Lung (tissue), 4 donors: Measurements from ENCODE around the gene DDX39A. TPM values are rescaled to one million over a fixed set of nuclear protein-coding genes. Genes with fewer than 3 reads are reported as not detected.

Source experiments
- polyA plus RNA-seq, 2 donors: library from polyadenylated mRNA; stranded (reverse); fragments of 200-250 nt; gene quantifications; one replicate each; pipeline ENCODE4 v1.2.1, GENCODE V29; 2013
- total RNA-seq, 2 donors: library from RNA; depleted of rRNA in 1 of 2; stranded (reverse); fragments of >200 nt in 1 of 2; gene quantifications; one replicate each; pipeline ENCODE4 v1.2.1, GENCODE V29; 2014 to 2021
- donor health status: Bipolar disorder and iron deficiency.
- donor health status: healthy.
- donor health status: DM: yes; HTN: yes; CAD: no.

The DDX39A gene
- total and polyA plus RNA-seq, 4 donors: 46.2 to 156 (median 97.7) TPM

Other genes with a start within 250 kb of the DDX39A start
- 10 to 100 TPM; 22.6 to 35.9 TPM for gene ADGRL1, start 213.2 kb downstream of the DDX39A start, total RNA-seq
- 10 to 100 TPM in 1 of 2 donors, 1 to 10 TPM in 1; 9.4 to 16.0 TPM for gene ADGRL1, start 213.2 kb downstream of the DDX39A start, polyA plus RNA-seq
- gene ADGRE5, start 37.9 kb downstream of the DDX39A start, total RNA-seq: 100 to 1,000 TPM in 1 of 2 donors, 10 to 100 TPM in 1; 35.4 to 250 TPM
- gene ADGRE5, start 37.9 kb downstream of the DDX39A start, polyA plus RNA-seq: 100 to 1,000 TPM in 1 of 2 donors, 10 to 100 TPM in 1; 39.8 to 143 TPM
- gene PKN1, start 14.0 kb upstream of the DDX39A start, total RNA-seq: 100 to 1,000 TPM in 1 of 2 donors, 10 to 100 TPM in 1; 84.3 to 197 TPM
- gene PKN1, start 14.0 kb upstream of the DDX39A start, polyA plus RNA-seq: 100 to 1,000 TPM; 108 to 133 TPM
- gene PTGER1, start 56.0 kb upstream of the DDX39A start, total RNA-seq: 1 to 10 TPM; 2.0 to 4.3 TPM
- gene PTGER1, start 56.0 kb upstream of the DDX39A start, polyA plus RNA-seq: 1 to 10 TPM in 1 of 2 donors, under 1 TPM in 1; 0.73 to 1.4 TPM
- gene GIPC1, start 76.8 kb upstream of the DDX39A start, total RNA-seq: 100 to 1,000 TPM in 1 of 2 donors, 10 to 100 TPM in 1; 94.9 to 136 TPM
- gene GIPC1, start 76.8 kb upstream of the DDX39A start, polyA plus RNA-seq: 100 to 1,000 TPM; 126 to 156 TPM
- gene DNAJB1, start 99.1 kb upstream of the DDX39A start, total RNA-seq: 100 to 1,000 TPM; 115 to 171 TPM
- 10 to 100 TPM; 72.2 to 73.7 TPM for gene DNAJB1, start 99.1 kb upstream of the DDX39A start, polyA plus RNA-seq
- 100 to 1,000 TPM in 1 of 2 donors, 10 to 100 TPM in 1; 32.7 to 153 TPM for gene TECR, start 110.3 kb upstream of the DDX39A start, total RNA-seq
- gene TECR, start 110.3 kb upstream of the DDX39A start, polyA plus RNA-seq: 100 to 1,000 TPM in 1 of 2 donors, 10 to 100 TPM in 1; 89.1 to 193 TPM
- gene NDUFB7, start 152.7 kb upstream of the DDX39A start, total RNA-seq: 100 to 1,000 TPM; 105 to 192 TPM
- 100 to 1,000 TPM; 409 to 415 TPM for gene NDUFB7, start 152.7 kb upstream of the DDX39A start, polyA plus RNA-seq
- gene CLEC17A, start 163.7 kb upstream of the DDX39A start, total RNA-seq: 1 to 10 TPM in 1 of 2 donors, under 1 TPM in 1; 0.18 to 2.3 TPM
- gene CLEC17A, start 163.7 kb upstream of the DDX39A start, polyA plus RNA-seq: under 1 TPM; 0.08 to 0.45 TPM